ENCODE measurements around the gene PDE9A.

PDE9A gene

DNA sequence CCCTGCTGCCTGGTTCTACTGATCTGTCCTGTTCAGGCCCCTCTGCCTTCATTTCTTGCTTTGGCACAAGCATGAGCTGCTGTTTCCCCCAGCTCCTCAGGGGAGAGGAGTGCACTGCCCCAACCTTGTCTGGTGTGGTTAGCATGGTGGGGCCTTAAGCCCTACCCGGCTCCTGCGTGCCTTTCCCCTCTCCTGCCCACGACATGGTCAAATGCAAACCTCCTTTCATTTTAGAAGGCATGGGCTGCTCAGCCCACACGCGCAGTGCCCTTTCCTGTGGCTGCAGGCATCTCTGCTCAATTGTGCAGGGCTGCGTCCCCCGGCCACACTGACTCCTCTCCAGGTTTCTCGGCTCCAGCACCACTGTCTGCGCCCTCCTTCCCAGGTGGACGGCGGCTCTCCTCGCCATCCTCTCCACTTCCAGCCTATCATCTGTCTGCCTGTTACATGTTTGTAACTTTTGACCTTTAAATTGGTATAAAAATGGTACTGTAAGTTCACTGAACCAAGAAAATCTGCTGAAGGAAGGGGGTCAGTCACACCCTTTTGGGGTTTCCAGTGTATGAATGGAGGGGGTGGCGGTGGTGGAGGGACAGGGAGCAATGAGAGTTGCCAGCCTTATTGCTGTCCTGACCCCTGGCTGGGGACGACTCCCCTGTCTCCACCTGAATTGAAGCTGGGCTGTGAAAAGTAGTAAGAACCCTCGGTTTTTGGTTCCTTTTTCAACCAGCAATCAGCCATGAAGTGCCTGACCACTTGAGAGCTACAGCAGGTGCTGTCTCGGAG lies 5.1 kb downstream of the PDE9A start:
- no peak for DNase-seq (ENCODE audit: extremely low spot score)
- no peak for TF ChIP-seq CTCF (IDR thresholded peaks at IDR 0.05; ENCODE audit: control extremely low read depth, extremely low read depth, low read depth, missing control alignments)
- CTCF ChIA-PET, result no interaction called here
- POLR2A ChIA-PET, result no interaction called here

DNA sequence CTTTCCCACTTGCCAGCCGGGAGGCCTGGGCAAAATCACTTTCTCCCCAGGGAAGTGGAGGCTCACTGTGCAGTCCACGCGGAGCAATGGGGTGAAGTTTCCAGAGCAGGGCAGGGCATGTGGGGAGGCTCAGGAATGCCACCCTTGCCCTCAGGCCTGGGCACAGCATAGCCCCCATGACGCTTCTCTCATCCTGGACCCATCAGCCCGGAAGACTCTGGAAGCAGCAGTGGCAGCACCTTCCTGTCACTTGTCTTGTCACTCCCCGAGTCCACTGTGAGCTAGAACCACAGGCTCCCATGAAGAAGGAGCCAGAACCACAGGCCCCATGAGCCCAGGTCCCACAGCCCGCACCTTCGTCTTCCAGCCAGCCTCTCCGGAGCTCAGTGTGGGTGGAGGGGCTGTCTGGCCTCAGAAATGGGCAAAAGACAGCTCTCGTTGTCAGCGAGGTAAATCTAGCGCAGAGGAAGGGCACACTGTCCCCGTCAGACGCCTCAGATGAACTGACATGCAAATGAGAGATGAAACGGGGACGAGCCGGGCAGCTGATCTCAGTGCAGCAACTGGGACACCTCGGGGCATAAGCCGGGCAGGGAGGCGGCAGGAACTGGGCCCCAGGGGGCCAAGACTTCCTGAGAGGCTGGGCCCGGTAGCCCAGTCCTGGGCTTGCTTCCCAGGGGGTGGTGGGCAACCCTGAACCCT lies 6.1 kb downstream of the PDE9A start:
- CTCF ChIA-PET, result no interaction called here
- TF ChIP-seq CTCF (IDR thresholded peaks at IDR 0.05; ENCODE audit: control extremely low read depth, extremely low read depth, low read depth, missing control alignments), result no peak
- POLR2A ChIA-PET, result no interaction called here
- DNase-seq (ENCODE audit: extremely low spot score), result no peak

GRCh38 chr21:42660118-42660470 lies 6.7 kb downstream of the PDE9A start:
- ChIA-PET POLR2A (no interaction called here), CTCF (no interaction called here)
- TF ChIP-seq CTCF (IDR thresholded peaks at IDR 0.05; ENCODE audit: control extremely low read depth, extremely low read depth, low read depth, missing control alignments), result no peak
- DNase-seq (ENCODE audit: extremely low spot score), result no peak

- no peak for TF ChIP-seq CTCF (IDR thresholded peaks at IDR 0.05; ENCODE audit: control extremely low read depth, extremely low read depth, low read depth, missing control alignments)
- POLR2A ChIA-PET, result no interaction called here
- CTCF ChIA-PET, result no interaction called here
- DNase-seq (ENCODE audit: extremely low spot score), result no peak
Observed at GRCh38 chr21:42661688-42662429, 8.4 kb downstream of the PDE9A start.

DNA sequence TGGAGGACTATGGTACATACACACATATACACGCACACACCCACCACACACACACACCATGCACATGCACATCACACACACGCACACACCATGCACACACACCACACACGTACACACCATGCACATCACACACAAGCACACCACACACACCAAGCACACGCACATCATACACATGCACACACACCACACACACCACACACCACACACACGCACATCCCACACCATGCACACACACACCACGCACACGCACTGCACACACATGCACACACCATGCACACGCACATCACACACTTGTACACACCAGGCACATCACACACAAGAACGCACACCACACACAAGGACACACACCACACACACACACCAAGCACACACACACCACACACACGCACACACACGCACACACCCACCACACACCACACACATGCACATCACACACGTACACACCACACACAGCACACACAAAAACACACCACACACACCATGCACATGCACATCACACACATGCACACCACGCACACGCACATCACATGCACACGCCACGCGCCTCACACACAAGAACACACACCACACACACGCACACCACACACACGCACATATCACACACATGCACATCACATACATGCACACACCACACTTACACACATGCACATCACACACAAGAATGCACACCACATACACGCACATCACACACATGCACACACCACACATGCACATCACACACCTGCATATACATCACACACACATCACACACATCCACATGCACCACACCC lies 9.2 kb downstream of the PDE9A start:
- DNase-seq (ENCODE audit: extremely low spot score), result no peak
- ChIA-PET CTCF (no interaction called here), POLR2A (no interaction called here)

More for the DNA sequence above, 9.2 kb downstream of the PDE9A start:
- TF ChIP-seq CTCF (IDR thresholded peaks at IDR 0.05; ENCODE audit: control extremely low read depth, extremely low read depth, low read depth, missing control alignments), result no peak
